Measurements from ENCODE around the gene UGT1A4.
A peak's percentile ranks its signal among the peaks of the same experiment; 100 is the strongest.
"Not testable (repeated sequence)": the region's sequence is repeated elsewhere in the genome, so short reads cannot be mapped to it uniquely, and the experiment has no call there.

UGT1A4 gene

DNA sequence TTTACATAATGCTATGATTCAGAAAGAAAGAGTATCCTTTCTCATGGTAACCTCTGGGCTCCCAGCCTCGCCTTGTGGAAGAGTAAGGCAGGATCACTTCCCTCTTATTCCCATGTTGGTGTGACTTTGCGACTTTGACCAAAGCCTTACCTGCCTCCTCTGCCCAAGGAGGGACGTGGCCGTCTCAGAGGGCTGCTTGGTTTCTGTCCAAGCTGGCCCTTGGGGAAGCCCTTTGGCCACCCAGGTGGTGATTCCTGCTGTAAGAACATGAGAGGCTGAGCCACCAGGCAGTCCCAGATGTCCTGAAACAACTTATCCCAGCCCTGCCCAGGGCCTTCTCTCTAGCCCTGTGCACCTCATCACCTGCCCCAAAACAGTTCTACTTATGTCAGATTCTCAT is 19.8 kb upstream of the UGT1A4 start:
- no peak for DNase-seq (ENCODE audit: extremely low spot score, insufficient read length, low read depth)
- no peak for FAIRE-seq

DNA sequence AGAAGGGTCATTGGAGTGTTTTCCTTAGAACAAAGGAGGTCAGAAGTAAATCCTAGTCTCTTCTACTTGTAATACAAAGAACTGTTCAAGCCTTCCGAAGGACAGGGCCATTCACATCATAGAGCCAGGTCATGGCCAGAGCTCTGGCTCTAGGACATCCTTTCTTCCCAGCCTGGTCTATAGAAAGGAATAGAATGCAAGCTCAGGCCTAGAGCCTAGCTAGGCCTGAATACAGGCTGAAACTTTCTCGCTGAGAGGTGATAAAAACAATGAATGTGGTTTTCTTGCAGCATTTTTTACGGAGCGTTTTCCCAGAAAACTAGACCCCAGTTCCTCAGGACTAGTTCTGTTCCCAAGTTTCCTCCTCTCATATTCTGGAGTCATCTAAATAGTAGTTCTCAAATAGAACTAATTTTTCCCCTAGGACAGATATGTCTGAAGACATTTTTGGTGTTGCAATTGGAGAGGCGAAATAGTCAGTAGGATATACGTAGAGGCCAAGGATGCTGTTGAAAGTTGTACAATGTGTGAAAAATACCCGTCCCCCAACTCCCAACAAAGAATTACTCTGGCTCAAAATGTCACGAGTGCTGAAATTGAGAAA is 19.0 kb upstream of the UGT1A4 start:
- FAIRE-seq (no peak), DNase-seq (ENCODE audit: extremely low spot score, insufficient read length, low read depth) (no peak)

DNA sequence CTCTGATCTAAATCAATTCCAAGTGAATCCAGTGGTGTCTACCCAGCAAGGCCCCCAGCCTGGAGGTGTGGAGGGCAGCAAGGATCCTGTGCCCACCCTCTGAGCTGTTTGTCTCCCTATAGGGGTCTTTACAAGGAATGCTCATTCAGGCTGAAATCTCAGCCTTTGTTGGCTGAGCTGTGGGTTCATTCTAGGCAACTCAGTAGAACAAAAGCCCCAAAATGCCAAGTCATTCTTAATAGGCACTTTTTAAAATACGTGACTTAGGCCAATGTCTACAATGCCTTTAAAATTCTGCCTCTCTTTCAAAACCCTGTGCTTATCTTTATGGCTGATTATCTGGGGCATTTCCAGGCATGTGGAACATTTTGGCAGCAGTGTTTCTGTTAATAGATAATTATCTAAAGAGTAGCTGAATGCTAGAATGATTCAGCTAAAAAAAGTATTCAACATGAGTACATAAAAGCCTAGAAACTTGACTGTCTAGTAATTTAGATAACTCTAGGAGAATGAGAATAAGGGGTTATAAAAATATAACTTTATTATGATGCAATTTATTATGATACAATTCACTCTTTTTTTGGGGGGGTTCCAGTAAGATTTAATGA is 18.4 kb upstream of the UGT1A4 start:
- FAIRE-seq = no peak

DNA sequence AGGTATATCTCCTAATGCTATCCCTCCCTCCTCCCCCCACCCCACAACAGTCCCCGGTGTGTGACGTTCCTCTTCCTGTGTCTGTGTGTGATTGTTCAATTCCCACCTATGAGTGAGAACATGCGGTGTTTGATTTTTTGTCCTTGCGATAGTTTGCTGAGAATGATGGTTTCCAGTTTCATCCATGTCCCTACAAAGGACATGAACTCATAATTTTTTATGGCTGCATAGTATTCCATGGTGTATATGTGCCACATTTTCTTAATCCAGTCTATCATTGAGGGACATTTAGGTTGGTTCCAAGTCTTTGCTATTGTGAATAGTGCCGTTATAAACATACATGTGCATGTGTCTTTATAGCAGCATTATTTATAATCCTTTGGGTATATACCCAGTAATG is 17.7 kb upstream of the UGT1A4 start:
- FAIRE-seq; DNase-seq (ENCODE audit: extremely low spot score, insufficient read length, low read depth): not testable (repeated sequence)

More for the DNA sequence above, 18.4 kb upstream of the UGT1A4 start:
- no peak for DNase-seq (ENCODE audit: extremely low spot score, insufficient read length, low read depth)

DNA sequence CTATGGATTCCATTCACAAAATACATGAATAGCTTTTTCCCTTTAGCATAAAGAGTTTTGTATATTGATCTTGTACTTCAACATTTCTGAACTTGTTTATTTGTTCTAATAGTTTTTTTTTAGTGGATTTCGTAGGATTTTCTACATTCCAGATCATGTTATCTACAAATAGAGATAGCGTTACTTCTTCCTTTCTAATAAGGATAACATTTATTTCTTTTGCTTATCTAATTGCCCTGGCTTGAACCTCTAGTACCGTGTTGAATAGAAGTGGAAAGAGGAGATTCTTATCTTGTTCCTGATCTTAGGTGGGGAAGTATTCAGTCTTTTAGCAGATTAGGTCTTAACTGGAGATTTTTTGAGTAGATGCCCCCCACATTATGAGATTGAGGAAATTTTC is 16.3 kb upstream of the UGT1A4 start:
- FAIRE-seq (no peak), DNase-seq (ENCODE audit: extremely low spot score, insufficient read length, low read depth) (no peak)

DNA sequence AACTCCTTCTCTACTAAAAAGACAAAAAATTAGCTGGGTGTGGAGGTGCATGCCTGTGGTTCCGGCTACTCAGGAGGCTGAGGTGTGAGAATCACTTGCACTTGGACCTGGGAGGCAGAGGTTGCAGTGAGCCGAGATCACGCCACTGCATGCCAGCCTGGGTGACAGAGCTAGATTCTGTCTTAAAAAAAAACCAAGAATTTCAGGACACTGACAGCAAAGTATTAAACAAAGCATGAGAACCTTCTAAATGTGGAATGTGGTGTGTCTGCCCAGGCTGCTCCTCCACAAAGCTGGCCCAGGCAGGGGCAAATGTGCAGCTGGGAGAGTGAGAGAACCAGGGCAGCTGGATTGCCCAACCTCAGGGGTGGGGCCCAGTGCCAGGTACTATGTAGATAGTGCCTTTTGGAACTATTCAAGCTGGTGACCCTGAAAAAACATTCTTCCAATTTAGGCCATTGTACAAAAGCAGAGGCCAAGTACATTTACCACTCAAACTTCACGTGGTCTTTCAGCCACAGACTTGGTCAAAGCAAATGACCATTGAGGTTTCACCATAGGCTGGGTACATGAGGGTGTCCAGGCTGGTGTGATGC is 12.5 kb upstream of the UGT1A4 start:
- no peak for DNase-seq (ENCODE audit: extremely low spot score, insufficient read length, low read depth)
- FAIRE-seq = no peak

DNA sequence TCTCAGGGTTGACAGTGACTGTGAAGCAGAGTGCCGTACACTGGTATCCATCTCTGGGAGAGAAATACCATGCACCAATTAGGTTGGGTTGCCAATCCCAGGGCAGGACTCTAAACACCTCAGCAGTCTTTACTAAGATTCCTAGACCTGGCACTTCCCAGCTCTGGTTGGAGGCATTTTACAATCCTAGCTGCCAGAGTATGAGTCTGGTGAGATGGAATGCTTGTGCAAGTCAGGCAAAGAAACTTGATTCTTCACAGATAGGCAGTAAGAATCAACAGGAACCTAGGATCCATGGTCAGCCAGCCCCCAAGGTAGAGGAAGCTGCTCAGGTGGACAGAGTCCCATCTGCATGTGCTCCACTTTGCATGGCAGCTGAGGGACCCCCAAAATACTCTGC is 11.8 kb upstream of the UGT1A4 start:
- FAIRE-seq = no peak

DNA sequence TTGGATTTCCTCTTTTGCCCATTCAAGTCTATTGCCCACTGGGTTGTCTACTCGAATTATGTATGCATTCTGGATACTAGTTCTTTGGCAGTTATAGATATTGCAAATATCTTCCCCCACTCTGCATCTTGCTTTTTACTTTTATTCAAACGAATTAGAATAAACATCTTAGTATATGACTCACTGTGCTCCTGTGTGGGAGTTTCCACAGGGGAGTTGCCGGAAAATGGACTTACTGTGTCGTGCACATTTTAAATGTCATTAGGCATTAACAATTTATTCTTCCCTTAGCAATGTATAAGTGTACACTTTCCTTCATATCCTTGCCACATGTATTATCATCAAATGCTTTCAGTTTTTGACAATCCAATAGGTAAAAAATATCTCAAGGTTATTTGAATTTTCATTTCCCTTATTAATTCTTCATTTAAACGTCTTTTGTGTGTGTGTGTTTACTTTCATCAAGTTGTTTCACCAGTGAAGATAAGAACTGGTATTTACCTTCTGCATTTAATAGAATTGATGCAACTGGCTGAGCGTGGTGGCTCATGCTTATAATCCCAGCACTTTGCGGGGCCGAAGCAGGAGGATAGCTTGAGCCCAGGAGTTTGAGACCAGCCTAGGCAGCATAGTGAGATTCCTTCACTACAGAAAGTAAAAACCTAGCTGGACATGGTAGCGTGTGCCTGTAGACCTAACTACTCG is 10.4 kb upstream of the UGT1A4 start:
- DNase-seq (ENCODE audit: extremely low spot score, insufficient read length, low read depth) = no peak
- FAIRE-seq = no peak

More for the DNA sequence above, 11.8 kb upstream of the UGT1A4 start:
- no peak for DNase-seq (ENCODE audit: extremely low spot score, insufficient read length, low read depth)

DNA sequence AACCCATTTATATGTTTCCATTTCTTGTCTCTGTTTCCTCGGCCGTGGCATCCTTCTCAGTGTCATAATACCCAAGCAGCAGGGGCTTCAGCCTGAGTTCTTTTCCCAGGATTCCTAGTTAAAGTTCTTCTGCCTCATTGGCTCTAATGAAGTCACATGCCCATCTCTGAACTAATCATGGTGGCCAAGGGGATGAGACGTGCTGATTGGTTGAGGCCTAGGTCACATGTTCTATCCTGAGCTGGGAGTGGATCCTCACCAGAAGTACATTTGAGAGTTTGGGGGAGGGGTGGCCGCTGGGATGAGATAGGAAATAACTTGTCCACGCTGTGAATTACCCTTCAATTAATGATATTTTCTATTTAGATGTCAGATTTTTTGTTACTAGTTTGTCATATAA is 9.6 kb upstream of the UGT1A4 start:
- DNase-seq (ENCODE audit: extremely low spot score, insufficient read length, low read depth) (no peak), FAIRE-seq (no peak)

DNA sequence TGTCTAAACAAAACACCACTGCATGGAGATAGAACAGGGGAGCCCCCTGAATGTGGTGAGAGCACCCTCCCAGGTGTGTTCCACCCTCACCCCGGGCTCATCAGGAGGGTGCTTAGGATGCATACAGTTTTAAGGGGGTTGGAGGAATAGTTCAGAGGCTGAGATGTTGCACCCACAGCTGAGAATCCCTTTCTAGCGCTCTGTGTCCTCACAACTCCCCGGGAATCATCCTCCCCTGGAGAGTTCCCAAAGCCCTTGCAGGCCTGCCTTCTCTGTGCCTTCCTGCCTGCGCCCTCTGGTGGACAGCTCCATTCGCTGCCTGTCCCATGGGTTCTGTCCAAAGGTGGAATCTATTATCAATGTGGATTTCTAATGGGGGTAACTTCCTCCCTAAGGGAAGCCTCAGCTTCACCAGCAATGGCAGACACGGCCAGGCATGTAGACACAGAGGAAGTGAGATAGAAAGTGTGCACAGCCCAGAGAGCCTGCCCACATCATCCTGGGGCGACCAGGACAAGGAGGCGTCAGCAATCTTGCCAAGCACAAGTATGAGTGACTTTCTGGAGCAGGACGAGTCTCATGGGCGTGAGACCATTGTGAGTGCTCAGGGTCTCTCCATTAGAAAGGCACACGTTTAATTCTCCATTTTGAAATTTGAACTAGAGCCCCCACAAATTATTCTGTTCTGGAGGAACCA is 7.1 kb upstream of the UGT1A4 start:
- peak; percentile 7 for DNase-seq (ENCODE audit: extremely low spot score, insufficient read length, low read depth)
- peak; percentile 74 for FAIRE-seq

DNA sequence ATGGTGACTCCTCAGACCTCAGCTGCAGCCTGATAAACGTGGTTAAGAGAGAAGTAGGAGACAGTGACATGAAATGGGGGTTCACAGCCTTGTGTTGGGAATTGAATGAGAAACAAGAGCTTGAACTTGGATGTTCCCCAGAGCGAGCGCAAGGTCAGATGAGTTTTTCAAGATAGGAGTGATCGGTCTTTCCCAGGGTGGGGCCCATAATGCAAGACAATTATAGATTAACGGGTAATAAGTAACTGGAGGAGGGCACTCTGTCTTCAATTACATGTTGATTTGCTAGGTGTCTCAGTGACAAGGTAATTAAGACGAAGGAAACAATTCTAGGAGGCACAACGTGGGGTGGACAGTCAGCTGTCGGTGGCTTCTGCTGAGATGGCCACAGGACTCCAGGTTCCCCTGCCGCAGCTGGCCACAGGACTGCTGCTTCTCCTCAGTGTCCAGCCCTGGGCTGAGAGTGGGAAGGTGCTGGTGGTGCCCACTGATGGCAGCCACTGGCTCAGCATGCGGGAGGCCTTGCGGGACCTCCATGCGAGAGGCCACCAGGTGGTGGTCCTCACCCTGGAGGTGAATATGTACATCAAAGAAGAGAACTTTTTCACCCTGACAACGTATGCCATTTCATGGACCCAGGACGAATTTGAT is 5.8 kb upstream of the UGT1A4 start, which contains the start of gene UGT1A5:
UGT1A5 (plus strand) TSS at position 297 of the 651 bp plus-strand sequence; CDS start at position 382, 85 bp downstream.
- FAIRE-seq (no peak), DNase-seq (ENCODE audit: extremely low spot score, insufficient read length, low read depth) (no peak)

DNA sequence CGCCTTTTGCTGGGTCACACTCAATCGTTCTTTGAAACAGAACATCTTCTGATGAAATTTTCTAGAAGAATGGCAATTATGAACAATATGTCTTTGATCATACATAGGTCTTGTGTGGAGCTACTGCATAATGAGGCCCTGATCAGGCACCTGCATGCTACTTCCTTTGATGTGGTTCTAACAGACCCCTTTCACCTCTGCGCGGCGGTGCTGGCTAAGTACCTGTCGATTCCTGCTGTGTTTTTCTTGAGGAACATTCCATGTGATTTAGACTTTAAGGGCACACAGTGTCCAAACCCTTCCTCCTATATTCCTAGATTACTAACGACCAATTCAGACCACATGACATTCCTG is 5.3 kb upstream of the UGT1A4 start:
- FAIRE-seq (no peak), DNase-seq (ENCODE audit: extremely low spot score, insufficient read length, low read depth) (no peak)

DNA sequence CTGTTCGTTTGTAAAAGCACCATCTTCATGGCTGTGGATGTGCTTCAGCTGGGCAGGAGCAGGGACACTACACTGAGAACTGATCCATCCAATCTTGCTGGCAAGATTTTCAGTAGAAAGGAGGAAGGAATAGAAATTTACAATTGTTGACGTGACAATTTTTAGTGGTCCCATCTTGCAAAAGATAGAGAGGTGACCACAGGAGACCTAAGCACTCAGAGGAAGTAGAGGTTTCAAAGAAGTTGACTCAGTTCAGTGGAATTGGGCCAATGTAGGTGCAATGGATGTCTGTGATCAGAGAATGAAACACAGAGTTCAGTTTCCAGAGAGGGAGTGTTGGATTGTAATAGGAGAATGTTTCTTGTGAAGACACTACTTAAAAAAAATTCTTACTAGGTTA is 4.4 kb upstream of the UGT1A4 start:
- no peak for FAIRE-seq
- DNase-seq (ENCODE audit: extremely low spot score, insufficient read length, low read depth) = no peak

DNA sequence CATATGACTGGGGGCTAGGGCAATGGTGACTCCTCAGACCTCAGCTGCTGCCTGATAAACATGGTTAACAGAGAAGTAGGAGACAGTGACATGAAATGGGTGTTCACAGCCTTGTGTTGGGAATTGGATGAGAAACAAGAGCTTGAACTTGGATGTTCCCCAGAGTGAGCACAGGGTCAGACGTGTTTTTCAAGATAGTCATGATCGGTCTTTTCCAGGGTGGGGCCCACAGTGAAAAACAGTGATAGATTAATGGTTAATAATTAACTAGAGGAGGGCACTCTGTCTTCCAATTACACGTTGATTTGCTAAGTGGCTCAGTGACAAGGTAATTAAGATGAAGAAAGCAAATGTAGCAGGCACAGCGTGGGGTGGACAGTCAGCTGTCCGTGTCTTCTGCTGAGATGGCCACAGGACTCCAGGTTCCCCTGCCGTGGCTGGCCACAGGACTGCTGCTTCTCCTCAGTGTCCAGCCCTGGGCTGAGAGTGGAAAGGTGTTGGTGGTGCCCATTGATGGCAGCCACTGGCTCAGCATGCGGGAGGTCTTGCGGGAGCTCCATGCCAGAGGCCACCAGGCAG is 10.3 kb downstream of the UGT1A4 start, which contains the start of gene UGT1A3:
UGT1A3 (plus strand) TSS at position 320 of the 579 bp plus-strand sequence; CDS start at position 405, 85 bp downstream.
- FAIRE-seq (no peak), DNase-seq (ENCODE audit: extremely low spot score, insufficient read length, low read depth) (no peak)

DNA sequence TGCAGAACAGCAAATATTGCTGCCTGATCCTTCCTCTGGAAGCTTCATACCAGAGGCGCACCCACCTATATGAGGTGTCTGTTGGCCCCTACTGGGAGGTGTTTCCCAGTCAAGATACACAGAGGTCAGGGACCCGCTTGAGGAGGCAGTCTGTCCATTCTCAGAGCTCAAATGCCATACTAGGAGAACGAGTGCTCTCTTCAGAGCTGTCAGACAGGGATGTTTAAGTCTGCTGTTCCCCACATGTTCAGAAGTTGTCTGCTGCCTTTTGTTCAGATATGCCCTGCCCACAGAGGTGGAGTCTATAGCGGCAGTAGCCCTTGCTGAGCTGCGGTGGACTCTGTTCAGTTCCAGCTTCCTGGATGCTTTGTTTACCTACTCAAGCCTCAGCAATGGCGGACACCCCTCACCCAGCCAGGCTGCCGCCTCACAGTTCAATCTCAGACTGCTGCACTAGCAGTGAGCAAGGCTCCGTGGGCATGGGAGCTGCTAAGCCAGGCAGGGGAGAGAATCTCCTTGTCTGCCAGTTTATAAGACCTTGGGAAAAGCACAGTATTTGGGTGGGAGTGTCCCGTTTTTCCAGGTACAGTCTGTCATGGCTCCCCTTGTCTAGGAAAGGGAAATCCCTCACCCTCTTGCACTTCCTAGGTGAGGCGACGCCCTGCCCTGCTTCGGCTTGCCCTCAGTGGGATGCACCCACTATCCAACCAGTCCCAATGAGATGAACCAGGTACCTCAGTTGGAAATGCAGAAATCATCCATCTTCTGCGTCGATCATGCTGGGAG is 18.5 kb downstream of the UGT1A4 start:
- not testable (repeated sequence) for DNase-seq (ENCODE audit: extremely low spot score, insufficient read length, low read depth); FAIRE-seq

DNA sequence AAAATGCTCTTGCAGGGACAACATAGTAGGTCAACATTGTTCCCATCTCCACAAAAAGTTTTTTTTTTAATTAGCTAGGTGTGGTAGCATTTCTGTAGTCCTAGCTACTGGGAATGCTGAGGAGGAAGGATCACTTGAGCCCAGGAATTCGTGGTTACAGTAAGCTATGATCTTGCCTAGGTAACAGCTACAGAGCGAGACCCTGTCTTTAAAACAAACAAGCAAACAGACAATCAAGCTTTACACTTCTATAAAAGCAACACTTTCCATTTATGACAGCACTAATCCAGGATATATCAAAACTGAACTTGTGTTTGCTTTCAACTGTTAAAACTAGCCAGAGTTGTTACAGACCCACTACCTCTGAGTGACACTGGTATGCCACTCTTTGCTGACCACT is 22.3 kb downstream of the UGT1A4 start:
- FAIRE-seq = no peak
- DNase-seq (ENCODE audit: extremely low spot score, insufficient read length, low read depth) = no peak

DNA sequence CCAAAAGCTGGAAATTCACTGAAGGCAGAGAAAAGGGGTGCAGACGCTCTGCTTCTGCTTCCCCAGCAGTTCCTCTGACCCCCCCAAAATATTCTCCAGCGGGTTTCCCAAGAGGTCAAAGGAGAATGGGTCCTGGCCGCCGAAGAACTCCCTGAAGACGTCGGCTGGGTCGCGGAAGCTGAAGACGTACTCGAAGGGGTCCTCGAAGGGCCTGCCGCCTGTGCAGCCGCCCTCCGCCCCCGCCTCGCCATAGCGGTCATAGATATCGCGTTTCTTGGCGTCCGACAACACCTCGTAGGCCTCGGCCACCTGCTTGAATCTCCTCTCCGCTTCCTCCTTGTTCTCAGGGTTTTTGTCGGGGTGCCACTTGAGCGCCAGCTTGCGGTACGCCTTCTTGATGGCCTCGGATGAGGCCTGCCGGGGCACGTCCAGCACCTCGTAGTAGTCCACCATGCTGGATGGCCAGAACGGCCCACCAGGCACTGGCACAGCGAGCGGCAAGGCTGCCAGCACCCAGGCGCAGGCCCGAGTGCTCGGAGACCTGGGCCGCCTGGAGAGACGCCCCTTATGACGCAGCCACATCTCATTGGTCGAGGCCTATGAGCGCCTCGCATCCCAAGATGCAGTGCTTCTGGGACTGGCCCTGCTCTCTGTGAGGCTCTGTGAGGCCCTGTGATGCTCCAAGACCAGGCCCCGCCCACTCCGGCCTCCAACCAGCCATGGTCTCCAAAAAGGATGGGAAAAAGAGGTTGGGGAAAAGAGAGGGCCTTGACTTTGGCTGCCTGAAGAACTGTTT is 25.1 kb downstream of the UGT1A4 start:
- FAIRE-seq (no peak), DNase-seq (ENCODE audit: extremely low spot score, insufficient read length, low read depth) (no peak)

Measured in GM18507 (cell line).